HG03066 (cell line): ENCODE measurements around the gene DDX27.
"Not testable (repeated sequence)": the region's sequence is repeated elsewhere in the genome, so short reads cannot be mapped to it uniquely, and the experiment has no call there.

ENCODE experiments used
- ATAC-seq: cut with Tn5 transposase; IDR thresholded peaks from one replicate; pipeline ENCODE4 v1.9.1; 2021; ENCODE audit warnings: low read depth; ENCODE audit not compliant: unreplicated experiment

DDX27 gene, protein sequence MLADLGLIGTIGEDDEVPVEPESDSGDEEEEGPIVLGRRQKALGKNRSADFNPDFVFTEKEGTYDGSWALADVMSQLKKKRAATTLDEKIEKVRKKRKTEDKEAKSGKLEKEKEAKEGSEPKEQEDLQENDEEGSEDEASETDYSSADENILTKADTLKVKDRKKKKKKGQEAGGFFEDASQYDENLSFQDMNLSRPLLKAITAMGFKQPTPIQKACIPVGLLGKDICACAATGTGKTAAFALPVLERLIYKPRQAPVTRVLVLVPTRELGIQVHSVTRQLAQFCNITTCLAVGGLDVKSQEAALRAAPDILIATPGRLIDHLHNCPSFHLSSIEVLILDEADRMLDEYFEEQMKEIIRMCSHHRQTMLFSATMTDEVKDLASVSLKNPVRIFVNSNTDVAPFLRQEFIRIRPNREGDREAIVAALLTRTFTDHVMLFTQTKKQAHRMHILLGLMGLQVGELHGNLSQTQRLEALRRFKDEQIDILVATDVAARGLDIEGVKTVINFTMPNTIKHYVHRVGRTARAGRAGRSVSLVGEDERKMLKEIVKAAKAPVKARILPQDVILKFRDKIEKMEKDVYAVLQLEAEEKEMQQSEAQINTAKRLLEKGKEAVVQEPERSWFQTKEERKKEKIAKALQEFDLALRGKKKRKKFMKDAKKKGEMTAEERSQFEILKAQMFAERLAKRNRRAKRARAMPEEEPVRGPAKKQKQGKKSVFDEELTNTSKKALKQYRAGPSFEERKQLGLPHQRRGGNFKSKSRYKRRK

DNA sequence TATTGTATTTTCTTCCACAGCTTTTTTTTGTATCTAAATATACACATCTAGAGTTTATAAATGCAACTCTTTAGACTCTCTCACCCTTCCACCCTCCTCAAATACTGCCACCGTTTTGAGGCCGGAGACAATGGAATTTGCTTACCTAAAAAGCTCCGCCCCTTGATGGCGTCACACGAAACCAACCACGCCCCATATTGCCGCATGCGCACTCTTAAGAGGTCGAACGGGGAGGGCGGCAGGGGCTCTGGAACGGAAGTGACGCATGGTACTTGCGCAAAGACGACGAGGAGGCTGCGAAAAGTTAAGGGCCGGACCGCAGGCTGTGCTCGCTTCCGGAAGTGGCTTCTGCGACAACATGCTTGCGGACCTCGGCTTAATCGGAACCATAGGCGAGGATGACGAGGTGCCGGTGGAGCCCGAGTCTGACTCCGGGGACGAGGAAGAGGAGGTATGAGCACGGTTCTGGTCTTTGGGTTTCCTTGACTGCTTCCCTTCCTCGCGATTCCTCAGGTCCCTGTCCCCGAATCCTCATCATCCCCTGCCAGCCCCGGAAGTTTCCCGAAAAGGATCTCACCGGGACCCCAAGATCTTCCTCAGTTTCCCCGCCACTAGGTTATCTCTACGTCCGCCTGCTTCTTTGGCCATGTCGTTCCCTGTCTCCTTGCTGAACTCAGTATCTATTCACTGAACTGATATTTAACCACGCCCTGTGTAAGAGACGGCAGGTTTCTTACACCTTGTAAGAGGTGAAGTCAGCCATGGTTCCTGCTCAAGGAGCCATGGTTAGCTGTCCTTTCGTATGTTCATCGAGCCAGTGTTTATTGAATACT lies at the start of gene DDX27:
DDX27 (plus strand) TSS at position 326 of the 833 bp plus-strand sequence; CDS start at position 359, 33 bp downstream.
- ATAC-seq = peak; percentile 89

DNA sequence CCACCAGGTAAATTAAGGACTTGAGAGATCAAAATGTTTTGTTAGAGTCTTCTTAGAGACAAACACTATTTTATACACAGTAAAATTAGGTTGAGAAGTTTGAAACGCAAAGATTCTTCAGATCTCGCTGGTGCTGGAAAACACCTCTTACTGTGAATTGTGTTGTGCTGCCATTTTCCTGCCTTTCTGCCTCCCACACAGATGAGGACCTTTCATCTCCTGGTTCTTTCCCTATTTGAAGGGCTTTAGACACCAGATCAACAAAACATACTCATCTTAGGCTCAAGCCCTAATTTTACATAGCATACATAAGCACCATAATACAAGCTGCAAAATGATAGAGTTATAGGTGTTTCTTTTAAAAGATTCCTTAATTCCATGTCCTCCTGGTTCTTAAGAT lies 49.7 kb upstream of the DDX27 start:
- ATAC-seq = no peak

DNA sequence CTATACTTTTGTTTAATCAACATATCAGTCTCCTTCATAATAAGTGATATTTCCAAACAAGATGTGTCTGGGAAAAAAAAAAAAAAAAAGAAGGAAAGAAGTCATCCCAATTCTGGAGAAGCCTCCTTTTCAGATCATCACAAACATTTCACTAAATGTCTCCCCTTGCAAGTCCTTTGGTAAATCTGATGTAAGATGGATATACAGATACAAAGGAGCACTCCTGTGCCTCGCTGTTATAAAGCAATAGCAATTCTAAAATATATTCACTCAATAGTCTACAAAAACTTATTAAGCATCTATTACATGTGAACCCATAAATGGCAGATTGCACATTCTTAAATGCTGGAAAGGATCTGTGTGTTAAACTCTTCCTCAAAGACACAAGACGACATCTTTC lies 48.5 kb upstream of the DDX27 start:
- no peak for ATAC-seq

DNA sequence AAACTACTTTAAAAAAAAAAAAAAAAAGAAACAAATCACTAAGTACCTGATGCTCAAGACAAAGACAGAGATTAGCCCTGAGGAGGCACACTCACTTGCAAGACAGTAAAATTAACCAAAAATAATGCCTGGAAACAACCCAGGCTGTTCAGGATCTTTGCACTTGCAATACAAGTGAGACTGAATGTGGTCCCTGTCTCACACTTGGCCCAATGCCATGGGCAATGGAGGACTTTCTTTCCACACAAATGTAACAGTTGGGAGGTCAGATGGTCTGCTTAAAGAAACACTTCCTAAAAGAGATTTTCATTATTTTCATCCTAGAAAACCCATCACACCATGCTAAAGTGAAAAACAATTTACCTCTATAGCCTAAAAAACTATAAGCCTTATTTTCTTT lies 47.3 kb upstream of the DDX27 start:
- ATAC-seq = no peak

DNA sequence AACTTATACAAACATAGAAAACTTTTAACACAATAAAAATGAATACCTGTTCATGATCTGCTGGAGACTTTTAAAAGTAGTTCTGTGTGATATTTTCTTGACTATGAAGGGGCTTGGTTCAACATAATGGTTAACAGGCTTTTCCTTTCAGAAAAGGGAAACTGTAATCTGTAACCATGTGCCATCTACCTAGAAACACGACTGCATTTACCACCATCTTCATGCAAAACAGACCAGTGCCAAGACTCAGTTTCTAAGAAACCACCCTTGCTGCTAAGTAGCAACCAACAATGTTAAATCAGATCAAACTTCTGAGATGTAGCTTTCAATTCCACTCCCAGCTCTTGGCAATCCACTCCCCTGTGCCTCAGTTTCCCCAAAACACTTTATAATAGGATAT lies 46.8 kb upstream of the DDX27 start:
- no peak for ATAC-seq

DNA sequence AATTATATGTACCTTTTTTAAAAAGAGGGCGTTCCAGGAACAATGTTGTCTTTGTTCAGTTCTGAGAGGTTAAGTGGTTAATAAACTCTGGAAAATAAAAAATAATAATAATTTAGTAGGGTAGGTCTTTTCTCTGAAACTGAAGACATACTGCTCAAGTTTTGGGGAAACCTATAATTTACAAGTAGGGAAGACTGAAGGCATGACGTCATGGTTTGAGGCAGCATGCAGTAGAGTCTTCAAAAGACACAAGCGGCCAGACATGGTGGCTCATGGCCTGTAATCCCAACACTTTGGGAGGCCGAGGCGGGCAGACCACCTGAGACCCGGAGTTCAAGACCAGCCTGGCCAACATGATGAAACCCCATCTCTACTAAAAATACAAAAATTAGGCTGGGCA lies 45.0 kb upstream of the DDX27 start:
- ATAC-seq = no peak

DNA sequence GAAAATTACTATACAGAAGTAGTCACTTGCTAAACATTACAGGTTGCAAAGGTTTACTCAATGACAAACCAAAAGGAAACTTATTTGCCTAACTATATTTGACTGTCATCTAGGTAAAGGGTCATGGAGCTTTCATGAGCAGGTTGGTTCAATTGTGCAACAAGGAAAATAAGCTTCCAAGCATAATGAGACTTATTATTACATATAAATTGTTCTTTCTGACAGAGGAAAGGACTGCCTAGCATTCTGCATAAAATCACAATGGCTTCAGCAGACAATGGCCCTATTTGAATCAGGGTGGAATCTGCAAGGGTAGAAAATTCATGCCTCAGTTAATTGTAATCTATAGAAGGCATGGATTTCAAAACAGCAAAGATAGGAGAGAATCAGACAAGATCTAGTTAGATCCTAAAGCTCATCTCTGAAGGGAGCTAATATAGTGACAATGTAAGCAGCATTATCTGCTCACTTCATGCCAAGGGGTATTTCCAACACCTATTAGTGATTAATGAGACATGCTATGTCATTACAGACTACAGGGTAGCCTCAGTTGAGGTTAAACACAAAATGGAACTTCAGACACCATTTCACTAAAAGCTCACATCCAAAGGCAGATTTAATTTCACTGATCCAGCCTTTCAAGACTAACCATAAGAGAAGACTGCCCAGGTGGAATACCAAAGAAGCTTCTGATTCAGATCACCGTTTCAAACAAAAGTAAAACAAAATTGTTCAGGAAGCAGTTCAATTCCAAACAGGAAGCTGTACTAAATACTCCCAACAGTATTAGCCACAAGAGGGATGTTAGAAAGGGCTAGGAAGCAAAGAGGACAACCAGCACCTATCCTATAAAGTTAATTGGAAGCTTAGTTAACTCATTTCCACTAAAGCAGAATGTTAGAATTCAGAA lies 39.6 kb upstream of the DDX27 start:
- ATAC-seq = no peak

DNA sequence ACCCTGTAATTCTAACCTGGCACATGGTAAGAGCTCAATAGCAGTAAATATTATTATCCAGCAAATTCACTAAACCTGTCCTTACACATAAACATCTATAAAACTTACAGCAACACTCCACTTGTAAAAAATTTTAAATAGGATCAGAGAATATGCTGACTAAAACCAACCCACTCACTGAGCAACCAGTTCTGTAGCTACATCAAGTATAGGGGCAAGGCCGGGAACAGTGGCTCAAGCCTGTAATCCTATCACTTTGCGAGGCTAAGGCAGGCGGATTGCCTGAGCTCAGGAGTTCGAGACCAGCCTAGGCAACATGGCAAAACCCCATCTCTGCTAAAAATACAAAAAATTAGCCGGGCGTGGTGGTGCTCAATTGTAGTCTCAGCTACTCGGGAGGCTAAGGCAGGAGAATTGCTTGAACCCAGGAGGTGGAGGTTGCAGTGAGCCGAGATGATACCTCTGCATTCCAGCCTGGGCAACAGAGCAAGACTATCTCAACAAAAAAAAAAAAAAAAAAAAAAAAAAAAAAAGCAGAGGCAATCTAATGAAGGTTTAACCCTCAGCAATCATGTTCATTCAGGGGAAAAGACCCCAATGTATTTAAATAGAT lies 37.8 kb upstream of the DDX27 start:
- ATAC-seq = no peak

DNA sequence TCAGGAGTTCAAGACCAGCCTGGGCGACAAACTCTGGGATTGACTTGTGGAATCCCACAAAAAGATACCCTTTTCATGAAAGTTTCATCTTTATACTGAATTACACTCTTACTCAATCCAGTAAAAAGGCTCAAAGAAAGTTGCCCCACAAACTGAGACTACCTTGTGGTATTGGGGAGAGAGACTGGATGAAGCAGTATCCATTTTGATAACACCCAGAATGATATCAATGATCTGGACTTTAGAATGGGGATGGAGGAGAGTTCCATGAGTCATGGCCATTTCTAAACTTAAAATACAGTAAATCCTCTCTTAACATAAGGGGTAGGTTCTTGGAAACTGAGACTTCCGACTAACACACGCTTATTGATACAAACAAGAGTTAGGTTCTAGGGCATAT lies 35.8 kb upstream of the DDX27 start:
- no peak for ATAC-seq

DNA sequence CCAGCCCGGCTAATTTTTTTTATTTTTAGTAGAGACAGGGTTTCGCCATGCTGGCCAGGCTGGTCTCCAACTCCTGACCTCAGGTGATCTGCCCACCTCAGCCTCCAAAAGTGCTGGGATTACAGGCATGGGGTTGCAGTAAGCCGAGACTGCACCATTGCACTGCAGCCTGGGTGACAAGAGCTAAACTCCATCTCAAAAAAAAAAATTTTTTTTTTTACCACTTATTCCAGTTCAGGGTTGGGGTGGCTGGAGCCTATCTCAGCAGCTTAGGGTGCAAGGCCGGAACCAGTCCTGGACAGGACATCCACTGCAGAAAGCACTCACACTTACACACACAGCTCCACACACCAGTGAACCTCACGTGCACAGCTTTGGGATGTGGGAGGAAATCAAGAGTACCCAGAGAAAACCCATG lies 35.1 kb upstream of the DDX27 start:
- not testable (repeated sequence) for ATAC-seq

DNA sequence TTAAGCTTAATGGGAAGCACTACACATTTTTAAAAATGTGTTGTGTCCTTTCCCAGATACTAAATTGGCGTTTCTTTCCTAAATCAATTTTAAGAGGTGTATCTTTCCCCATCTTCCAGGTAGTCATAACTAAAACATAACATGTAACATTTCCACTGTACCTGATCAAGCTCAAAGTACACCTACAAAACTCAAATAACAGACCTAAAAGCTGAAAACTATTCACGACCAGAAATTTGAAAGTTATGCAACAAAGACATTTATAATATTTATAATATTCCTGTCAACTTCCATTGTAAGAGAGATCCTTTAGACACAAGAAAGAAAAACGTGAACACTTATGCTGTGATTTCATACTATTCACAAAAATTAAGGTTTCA lies 34.5 kb upstream of the DDX27 start:
- no peak for ATAC-seq

DNA sequence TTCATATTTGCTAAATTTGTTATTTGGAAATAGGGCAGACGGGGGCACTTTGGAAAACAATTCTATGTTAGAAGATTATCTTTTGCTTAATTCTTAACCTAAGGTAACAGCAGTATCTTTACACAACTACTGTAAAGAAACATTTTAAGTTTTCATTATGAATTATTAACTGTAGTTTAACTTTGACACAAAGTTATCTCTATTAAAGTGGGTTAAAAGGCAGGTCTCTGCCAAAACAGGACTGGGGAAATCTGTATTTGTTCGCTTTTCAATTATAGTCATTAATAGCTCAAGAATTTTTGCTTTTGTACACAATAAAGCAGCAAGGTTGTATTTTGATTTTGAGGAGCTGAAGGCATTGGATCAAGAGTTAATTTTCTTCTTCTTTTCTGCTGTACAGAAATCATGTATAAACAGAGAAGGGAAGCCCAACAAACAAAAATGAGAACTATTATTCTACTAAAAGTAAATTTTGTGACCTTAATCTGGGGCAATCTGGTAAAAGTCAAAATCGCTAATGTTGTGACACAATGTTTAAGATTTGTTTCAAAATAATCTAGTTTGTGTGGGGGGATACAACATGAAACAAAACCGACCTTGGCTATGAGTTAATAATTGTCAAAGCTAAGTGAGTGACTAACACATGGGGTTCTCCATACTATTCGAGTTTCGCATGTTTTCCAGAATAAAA lies 34.0 kb upstream of the DDX27 start:
- no peak for ATAC-seq

DNA sequence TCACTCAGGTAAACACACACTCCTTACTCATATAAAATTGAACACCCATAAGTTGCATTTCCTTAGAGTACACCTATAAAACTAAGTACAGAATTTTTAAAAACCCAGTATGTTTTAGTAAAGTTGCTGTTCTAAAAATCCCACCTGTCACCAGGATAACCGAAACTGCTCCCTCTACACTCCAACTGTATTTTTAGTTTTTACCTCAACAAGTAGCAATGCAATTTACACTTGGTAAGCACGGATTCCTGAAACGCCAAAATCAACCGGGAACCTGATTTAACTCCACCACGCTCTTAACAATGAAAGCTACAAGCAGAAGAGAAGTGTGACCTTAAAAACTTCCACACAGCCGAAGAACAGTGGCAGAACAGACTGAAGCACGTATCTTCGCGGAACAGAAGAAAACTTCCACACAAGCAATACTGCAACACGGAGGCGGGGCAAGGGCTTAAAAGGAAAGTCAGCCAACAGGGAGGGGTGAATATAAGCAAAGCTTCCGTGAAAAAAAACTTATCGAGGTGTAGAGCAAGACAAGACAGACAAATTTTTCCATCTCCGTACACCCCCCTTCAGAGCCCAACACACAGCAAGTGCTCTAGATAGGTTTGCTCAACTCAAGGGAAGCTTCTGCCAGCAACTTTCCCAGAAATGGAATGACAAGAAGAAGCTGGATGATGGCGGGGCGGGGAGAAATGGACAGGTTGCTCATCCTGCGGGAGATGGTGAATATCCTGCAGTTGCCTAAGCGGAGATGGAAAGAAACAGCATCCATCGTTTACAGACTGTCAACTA lies 32.5 kb upstream of the DDX27 start:
- ATAC-seq = no peak

DNA sequence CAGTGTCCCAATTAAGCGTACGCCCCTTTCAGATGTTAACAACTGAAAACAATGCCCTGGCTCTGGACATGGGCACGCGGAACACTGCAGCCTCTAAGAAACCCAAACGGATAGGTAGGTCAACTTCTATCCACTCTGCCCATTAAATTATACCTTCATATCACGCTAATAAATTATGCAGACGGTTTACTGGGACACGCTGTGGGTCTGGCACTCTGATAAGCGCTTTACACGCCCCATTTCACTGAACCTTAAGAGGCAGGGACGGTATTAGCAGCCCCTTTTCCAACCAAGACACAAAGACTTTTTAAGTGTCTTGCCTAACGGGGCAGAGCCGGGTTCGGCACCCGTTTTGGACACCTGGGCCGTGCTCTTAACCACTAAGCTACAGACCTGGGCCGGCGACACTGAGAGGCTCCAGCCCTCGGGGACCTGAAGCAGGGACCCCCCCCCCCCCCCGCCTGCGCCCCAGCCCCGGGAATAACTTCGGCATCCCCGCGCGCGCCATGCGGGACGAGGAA lies 31.8 kb upstream of the DDX27 start:
- ATAC-seq = no peak

DNA sequence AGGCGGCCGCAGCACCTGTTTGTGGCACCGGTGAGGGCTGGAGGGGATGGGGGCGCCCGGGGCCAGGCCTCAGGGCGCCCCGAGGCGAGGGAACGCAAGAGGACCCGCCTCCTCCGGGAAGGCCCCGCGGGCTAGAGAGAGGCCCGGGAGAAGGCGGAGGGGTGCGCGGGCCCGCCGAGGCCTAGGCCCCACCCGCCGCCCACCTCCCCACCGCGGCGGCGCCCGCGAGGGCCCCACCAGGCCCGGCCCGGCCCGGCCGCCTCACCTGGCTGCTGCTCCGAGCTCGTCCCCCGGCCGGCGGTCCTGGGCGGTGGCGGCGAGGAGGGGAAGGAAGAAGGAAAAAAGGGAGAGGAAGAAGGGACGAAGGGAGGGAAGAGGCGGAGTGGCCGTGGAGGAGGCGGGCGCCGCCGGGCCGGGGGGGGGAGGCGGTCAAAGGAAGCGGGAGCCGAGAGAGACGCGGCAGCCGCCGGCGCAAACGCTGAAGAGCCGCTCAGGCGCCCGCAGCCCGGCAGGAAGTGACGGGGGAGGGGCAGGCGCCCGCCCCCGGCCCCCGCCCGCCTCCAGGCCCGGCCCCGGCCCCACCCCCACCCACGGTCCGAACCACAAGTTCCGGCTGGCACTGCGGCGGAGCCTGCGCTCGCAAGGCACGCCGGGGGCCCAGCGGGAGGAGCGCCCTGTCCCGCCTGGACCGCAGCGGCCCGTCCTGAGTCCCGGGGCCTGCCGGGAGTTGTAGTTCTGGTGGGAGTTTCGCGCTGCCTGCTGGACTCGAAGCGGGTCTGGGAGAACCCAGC lies 31.2 kb upstream of the DDX27 start, which contains the start of gene STAU1:
STAU1 (minus strand) TSS at position 484 of the 791 bp plus-strand sequence. CDS start 22,133 bp downstream, outside the sequence.
- ATAC-seq = peak; percentile 87

DNA sequence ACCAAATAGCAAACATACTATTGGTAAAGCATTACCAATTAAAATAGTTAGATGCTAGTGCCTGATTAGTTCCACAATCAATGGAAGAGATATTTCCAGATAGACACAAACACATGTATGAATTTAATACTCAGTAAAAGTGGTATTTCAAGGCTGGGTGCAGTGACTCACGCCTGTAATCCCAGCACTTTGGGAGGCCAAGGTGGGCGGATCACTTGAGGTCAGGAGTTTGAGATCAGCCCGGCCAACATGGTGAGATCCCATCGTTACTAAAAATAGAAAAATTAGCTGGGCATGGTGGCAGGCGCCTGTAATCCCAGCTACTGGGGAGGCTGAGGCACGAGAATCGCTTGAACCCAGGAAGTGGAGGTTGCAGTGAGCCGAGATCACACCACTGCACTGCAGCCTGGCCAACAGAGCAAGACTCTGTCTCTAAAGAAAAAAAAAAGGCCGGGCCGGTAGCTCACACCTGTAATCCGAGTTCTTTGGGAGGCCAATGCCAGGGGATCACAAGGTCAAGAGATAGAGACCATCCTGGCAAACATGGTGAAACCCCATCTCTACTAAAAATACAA lies 26.2 kb upstream of the DDX27 start:
- ATAC-seq = not testable (repeated sequence)
